ENCODE results near the gene MAP2K5.

The MAP2K5 gene

DNA sequence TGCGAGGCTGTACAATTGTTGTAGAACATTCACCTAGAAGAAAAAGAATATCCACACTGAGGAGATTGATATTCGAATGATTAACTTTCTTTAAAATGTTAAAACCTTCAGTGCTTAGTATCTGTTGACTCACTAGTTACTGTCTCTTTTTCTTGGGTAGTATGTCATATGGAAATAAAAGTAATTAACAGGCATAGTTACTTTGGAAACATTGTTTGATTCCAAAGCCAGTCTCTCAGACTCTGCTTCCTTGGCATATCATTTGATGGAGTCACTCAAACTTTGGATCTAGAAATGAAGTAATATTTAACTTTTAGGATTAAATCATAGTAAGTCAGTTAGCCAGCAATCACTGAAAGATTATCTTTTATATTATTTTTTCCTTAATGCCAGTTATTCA is 63.4 kb downstream of the MAP2K5 start:
- TF ChIP-seq FOXM1 (IDR thresholded peaks at IDR 0.05; ENCODE audit: borderline replicate concordance, low read depth) (no peak), EP300 (IDR thresholded peaks at IDR 0.05; ENCODE audit: borderline replicate concordance) (no peak), RAD21 (IDR thresholded peaks at IDR 0.05; ENCODE audit: low read depth) (no peak), NFIC (IDR thresholded peaks at IDR 0.05) (no peak), ZBTB7A (IDR thresholded peaks at IDR 0.05; ENCODE audit: low read depth) (no peak), YY1 (IDR thresholded peaks at IDR 0.05; ENCODE audit: low read depth) (no peak), EGR1 (IDR thresholded peaks at IDR 0.05) (no peak), TCF12 (IDR thresholded peaks at IDR 0.05; ENCODE audit: low read depth) (no peak), CEBPB (IDR thresholded peaks at IDR 0.05) (no peak), TEAD4 (IDR thresholded peaks at IDR 0.05) (no peak), TAF1 (IDR thresholded peaks at IDR 0.05; ENCODE audit: low read depth) (no peak), CREB1 (IDR thresholded peaks at IDR 0.05; ENCODE audit: low read depth) (no peak)
- TF ChIP-seq, protein P1, sequence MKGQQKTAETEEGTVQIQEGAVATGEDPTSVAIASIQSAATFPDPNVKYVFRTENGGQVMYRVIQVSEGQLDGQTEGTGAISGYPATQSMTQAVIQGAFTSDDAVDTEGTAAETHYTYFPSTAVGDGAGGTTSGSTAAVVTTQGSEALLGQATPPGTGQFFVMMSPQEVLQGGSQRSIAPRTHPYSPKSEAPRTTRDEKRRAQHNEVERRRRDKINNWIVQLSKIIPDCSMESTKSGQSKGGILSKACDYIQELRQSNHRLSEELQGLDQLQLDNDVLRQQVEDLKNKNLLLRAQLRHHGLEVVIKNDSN (IDR thresholded peaks at IDR 0.05): no peak
- TF ChIP-seq, protein P2, sequence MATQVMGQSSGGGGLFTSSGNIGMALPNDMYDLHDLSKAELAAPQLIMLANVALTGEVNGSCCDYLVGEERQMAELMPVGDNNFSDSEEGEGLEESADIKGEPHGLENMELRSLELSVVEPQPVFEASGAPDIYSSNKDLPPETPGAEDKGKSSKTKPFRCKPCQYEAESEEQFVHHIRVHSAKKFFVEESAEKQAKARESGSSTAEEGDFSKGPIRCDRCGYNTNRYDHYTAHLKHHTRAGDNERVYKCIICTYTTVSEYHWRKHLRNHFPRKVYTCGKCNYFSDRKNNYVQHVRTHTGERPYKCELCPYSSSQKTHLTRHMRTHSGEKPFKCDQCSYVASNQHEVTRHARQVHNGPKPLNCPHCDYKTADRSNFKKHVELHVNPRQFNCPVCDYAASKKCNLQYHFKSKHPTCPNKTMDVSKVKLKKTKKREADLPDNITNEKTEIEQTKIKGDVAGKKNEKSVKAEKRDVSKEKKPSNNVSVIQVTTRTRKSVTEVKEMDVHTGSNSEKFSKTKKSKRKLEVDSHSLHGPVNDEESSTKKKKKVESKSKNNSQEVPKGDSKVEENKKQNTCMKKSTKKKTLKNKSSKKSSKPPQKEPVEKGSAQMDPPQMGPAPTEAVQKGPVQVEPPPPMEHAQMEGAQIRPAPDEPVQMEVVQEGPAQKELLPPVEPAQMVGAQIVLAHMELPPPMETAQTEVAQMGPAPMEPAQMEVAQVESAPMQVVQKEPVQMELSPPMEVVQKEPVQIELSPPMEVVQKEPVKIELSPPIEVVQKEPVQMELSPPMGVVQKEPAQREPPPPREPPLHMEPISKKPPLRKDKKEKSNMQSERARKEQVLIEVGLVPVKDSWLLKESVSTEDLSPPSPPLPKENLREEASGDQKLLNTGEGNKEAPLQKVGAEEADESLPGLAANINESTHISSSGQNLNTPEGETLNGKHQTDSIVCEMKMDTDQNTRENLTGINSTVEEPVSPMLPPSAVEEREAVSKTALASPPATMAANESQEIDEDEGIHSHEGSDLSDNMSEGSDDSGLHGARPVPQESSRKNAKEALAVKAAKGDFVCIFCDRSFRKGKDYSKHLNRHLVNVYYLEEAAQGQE (IDR thresholded peaks at IDR 0.05; ENCODE audit: low read depth): no peak
- TF ChIP-seq, protein P3, sequence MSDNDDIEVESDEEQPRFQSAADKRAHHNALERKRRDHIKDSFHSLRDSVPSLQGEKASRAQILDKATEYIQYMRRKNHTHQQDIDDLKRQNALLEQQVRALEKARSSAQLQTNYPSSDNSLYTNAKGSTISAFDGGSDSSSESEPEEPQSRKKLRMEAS (IDR thresholded peaks at IDR 0.05): no peak

DNA sequence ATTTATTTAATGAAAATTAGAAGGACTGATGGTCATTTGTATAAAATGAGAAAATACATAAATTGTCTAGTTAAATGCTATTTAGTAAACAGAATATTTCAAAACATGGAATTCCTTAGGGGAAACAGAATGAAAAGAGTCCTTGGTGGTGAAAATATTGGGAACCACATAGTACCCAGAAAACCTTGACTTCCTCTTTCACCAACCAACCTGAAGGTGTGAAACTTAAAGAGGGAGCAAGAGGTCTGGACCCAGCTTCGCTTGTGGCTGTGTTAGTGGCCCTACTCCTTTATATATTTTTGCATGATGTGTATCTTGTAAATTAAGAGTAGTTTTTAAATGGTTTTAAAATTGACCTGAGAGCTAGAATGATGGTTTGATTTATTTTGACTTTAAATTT is 64.2 kb downstream of the MAP2K5 start:
- TF ChIP-seq YY1 (IDR thresholded peaks at IDR 0.05; ENCODE audit: low read depth): no peak
- no peak for TF ChIP-seq CEBPB (IDR thresholded peaks at IDR 0.05)
- TF ChIP-seq, protein P3 (IDR thresholded peaks at IDR 0.05): no peak
- TF ChIP-seq, protein P2 (IDR thresholded peaks at IDR 0.05; ENCODE audit: low read depth): no peak
- no peak for TF ChIP-seq ZBTB7A (IDR thresholded peaks at IDR 0.05; ENCODE audit: low read depth)
- TF ChIP-seq TEAD4 (IDR thresholded peaks at IDR 0.05): no peak
- TF ChIP-seq EP300 (IDR thresholded peaks at IDR 0.05; ENCODE audit: borderline replicate concordance): no peak
- TF ChIP-seq RAD21 (IDR thresholded peaks at IDR 0.05; ENCODE audit: low read depth): no peak
- no peak for TF ChIP-seq CREB1 (IDR thresholded peaks at IDR 0.05; ENCODE audit: low read depth)
- no peak for TF ChIP-seq TCF12 (IDR thresholded peaks at IDR 0.05; ENCODE audit: low read depth)
- TF ChIP-seq NFIC (IDR thresholded peaks at IDR 0.05): no peak
- no peak for TF ChIP-seq FOXM1 (IDR thresholded peaks at IDR 0.05; ENCODE audit: borderline replicate concordance, low read depth)
- no peak for TF ChIP-seq TAF1 (IDR thresholded peaks at IDR 0.05; ENCODE audit: low read depth)
- no peak for TF ChIP-seq EGR1 (IDR thresholded peaks at IDR 0.05)

DNA sequence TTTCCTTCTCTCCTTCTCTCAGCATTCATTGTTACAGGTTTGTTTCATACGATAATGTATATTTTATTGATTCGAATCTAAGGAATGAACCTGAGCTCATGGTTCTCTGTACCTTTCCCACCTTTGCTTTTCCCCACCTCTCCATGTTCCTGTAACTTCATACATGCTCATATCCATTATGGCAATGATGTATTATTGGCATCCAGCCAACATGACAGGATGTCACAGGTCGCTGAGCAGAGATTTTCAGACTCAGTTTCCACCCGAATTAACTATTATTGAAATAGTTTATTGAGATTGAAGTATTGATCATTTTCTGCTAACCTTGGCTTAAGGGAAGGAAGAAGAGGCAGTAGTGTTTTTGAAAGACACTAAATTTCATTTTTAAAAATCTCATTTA is 64.8 kb downstream of the MAP2K5 start:
- peak; percentile 9; the same call in 1 of the 2 replicates for TF ChIP-seq NFIC (IDR thresholded peaks at IDR 0.05)
- TF ChIP-seq, protein P3 (IDR thresholded peaks at IDR 0.05): no peak

DNA sequence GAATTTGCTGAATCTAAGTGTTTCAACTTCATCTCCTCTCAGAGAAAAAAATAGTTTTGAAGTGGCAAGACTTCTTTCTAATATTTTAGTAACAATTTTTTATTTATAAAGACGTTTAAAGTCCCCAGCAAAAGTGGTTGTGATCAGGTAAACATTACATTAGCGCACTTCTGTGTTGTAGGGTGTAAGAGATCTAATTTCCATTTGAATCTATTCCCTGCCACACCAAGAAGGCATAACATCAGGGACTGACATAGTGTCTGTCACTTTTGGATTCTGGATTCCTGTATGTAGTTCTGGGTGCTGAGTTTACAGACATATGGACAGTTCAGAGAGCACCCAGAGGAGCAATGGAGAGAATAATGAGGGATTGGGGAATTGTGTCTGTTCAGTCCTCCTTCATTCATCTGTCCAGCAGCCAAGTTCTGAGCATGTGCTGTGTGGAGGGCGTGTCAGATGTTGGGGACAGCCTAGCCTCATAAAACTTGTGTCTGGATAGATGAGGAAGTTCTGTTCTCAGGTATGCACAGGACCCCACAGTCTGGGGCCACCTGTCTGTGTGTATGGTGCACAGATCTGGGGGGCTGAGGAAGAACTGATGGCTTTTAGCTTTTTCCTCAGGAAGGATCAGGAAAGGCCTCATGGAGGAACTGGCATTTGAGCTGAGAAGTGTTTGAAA is 65.6 kb downstream of the MAP2K5 start:
- TF ChIP-seq YY1 (IDR thresholded peaks at IDR 0.05; ENCODE audit: low read depth) (no peak), TCF12 (IDR thresholded peaks at IDR 0.05; ENCODE audit: low read depth) (no peak), EGR1 (IDR thresholded peaks at IDR 0.05) (no peak), ZBTB7A (IDR thresholded peaks at IDR 0.05; ENCODE audit: low read depth) (no peak), NFIC (IDR thresholded peaks at IDR 0.05) (no peak), EP300 (IDR thresholded peaks at IDR 0.05; ENCODE audit: borderline replicate concordance) (no peak), CEBPB (IDR thresholded peaks at IDR 0.05) (no peak), RAD21 (IDR thresholded peaks at IDR 0.05; ENCODE audit: low read depth) (no peak), FOXM1 (IDR thresholded peaks at IDR 0.05; ENCODE audit: borderline replicate concordance, low read depth) (no peak)
- TF ChIP-seq, protein P1 (IDR thresholded peaks at IDR 0.05): no peak
- TF ChIP-seq, protein P2 (IDR thresholded peaks at IDR 0.05; ENCODE audit: low read depth): no peak
